Measurements from ENCODE around the gene RAX. TPM values are rescaled to one million over a fixed set of nuclear protein-coding genes. Genes with fewer than 3 reads are reported as not detected.

RAX gene
- total RNA-seq, 2 donors from 2014 or later, result not detected

GRCh38 chr18:59276047-59276446 lies 2.8 kb upstream of the RAX start:
- ATAC-seq (no peak), DNase-seq (no peak)
- peaks cover 0 to 32% of the 10 kb centered on the region in 2 donors for H3K27me3 ChIP-seq
- TF ChIP-seq CTCF (IDR thresholded peaks at IDR 0.05) (no peak), POLR2A (IDR thresholded peaks at IDR 0.05) (no peak)
- H3K4me3 ChIP-seq, result no peak overlapping the region
- no peak overlapping the region for H3K27ac ChIP-seq
- WGBS, 2 donors, result 41 to 52% methylated on average over 5 of the region's 5 CpGs
- no peaks in the 10 kb centered on the region for H3K9me3 ChIP-seq
- intact Hi-C loops (cut with DNase I), result no loop called here
- no peaks in the 10 kb centered on the region for H3K36me3 ChIP-seq (replicated peaks in 1 of 2; ENCODE audit: insufficient read depth in 1 of 2, low read depth in 2 of 2)
- peaks cover 21% of the 10 kb centered on the region for H3K4me1 ChIP-seq

GRCh38 chr18:59275406-59275949 lies 2.2 kb upstream of the RAX start:
- TF ChIP-seq POLR2A (IDR thresholded peaks at IDR 0.05) (no peak), CTCF (IDR thresholded peaks at IDR 0.05) (no peak)
- ATAC-seq (no peak), DNase-seq (no peak)
- Histone ChIP-seq H3K27me3 (peaks cover 0 to 32% of the 10 kb centered on the region in 2 donors), H3K36me3 (replicated peaks in 1 of 2; ENCODE audit: insufficient read depth in 1 of 2, low read depth in 2 of 2) (no peaks in the 10 kb centered on the region), H3K27ac (no peak overlapping the region), H3K4me3 (no peak overlapping the region), H3K4me1 (peaks cover 21% of the 10 kb centered on the region), H3K9me3 (no peaks in the 10 kb centered on the region)
- intact Hi-C loops (cut with DNase I), result no loop called here
- WGBS, 2 donors, result 44 to 51% methylated on average over 6 of the region's 6 CpGs

GRCh38 chr18:59274533-59274928 lies 1.3 kb upstream of the RAX start:
- H3K27me3 ChIP-seq, result peaks cover 0 to 37% of the 10 kb centered on the region in 2 donors
- DNase-seq, result no peak
- 22 to 28% methylated on average over 18 of the region's 18 CpGs for whole genome bisulfite sequencing, 2 donors

GRCh38 chr18:59273759-59274532 lies 692 bp upstream of the RAX start:
- ATAC-seq (no peak), DNase-seq (no peak)
- Histone ChIP-seq H3K27me3 (peaks cover 0 to 40% of the 10 kb centered on the region in 2 donors), H3K4me1 (peaks cover 25% of the 10 kb centered on the region), H3K9me3 (no peaks in the 10 kb centered on the region), H3K27ac (no peak overlapping the region), H3K4me3 (no peak overlapping the region), H3K36me3 (replicated peaks in 1 of 2; ENCODE audit: insufficient read depth in 1 of 2, low read depth in 2 of 2) (no peaks in the 10 kb centered on the region)
- WGBS, 2 donors, result 6 to 11% methylated on average over 28 to 48 of the region's 48 CpGs
- TF ChIP-seq POLR2A (IDR thresholded peaks at IDR 0.05) (no peak), CTCF (IDR thresholded peaks at IDR 0.05) (no peak)
- intact Hi-C loops (cut with DNase I), result no loop called here

More at GRCh38 chr18:59274533-59274928, 1.3 kb upstream of the RAX start:
- Histone ChIP-seq H3K4me1 (peaks cover 21% of the 10 kb centered on the region), H3K9me3 (no peaks in the 10 kb centered on the region), H3K27ac (no peak overlapping the region), H3K36me3 (replicated peaks in 1 of 2; ENCODE audit: insufficient read depth in 1 of 2, low read depth in 2 of 2) (no peaks in the 10 kb centered on the region), H3K4me3 (no peak overlapping the region)
- intact Hi-C loops (cut with DNase I), result no loop called here
- no peak for TF ChIP-seq POLR2A (IDR thresholded peaks at IDR 0.05)
- no peak for TF ChIP-seq CTCF (IDR thresholded peaks at IDR 0.05)
- ATAC-seq, result no peak

All from body of pancreas (tissue), 4 donors.